ENCODE results near the gene SEMA3D.

The SEMA3D gene

DNA sequence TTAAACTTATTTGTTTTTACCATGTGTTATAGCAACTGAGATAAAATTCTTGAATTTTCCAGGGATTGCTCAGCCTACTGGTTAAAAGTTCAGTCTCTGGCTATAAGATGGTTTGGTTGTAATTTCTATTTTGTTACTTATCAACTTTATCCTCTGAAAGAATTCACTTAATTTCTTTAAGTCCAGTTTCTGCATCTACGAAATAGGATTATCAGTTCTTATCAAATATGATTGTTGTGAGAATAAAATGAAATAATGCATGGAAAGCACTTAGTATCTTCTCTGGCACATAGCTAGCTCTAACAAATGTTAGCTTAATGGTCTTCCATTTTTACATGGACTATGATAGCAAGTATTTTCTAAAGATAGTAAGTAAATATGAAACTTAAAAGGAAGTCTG is 53.3 kb downstream of the SEMA3D start:
- Histone ChIP-seq H3K4me3 (ENCODE audit: control insufficient read depth in 1 of 7, extremely low read depth in 1 of 7, insufficient read depth in 4 of 7, low read depth in 2 of 7, low read length in 6 of 7) (no peak overlapping the region), H3K27ac (ENCODE audit: insufficient read depth in 1 of 2, low read depth in 1 of 2, low read length in 2 of 2, poor library complexity in 1 of 2, severe bottlenecking in 2 of 2) (no peak overlapping the region), H3K9me3 (ENCODE audit: control extremely low read depth in 1 of 5, control insufficient read depth in 4 of 5, insufficient read depth in 2 of 5, low read depth in 1 of 5, low read length in 4 of 5) (no peaks in the 10 kb centered on the region), H3K4me1 (ENCODE audit: control extremely low read depth in 1 of 4, control insufficient read depth in 4 of 4, insufficient read depth in 4 of 4, low read length in 3 of 4) (no peaks in the 10 kb centered on the region), H3K36me3 (ENCODE audit: control insufficient read depth in 4 of 4, insufficient read depth in 4 of 4, low read length in 3 of 4) (no peaks in the 10 kb centered on the region), H3K27me3 (replicated peaks in 2 of 5; ENCODE audit: control insufficient read depth in 4 of 5, insufficient read depth in 5 of 5, low read length in 4 of 5) (no peaks in the 10 kb centered on the region)
- no peak for DNase-seq
- ChIA-PET POLR2A (no interaction called here), CTCF (no interaction called here)
- WGBS (ENCODE audit: insufficient coverage): no CpG with 5 or more reads among the region's 1 CpG

DNA sequence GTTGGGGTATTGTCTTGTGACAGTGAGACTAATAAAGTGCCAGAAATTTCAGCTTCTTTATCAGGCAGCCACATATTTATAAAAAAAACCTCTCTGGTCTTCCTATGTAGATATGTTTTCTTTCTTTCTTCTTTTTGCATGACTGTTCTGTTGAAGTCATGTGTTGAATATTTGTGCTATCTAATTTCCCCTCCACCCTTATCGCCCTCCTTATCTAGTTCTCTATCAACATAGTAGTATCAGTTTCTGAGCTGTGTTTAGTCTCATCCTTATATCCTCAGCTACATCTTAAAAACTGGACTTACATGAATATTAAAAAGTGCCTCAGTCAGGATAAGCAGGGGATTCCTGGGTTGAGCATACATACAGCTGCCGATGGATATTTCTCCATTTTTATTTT is 53.9 kb downstream of the SEMA3D start:
- 100% methylated on average over 1 of the region's 2 CpGs for WGBS (ENCODE audit: insufficient coverage)
- H3K4me1 ChIP-seq (ENCODE audit: control extremely low read depth in 1 of 4, control insufficient read depth in 4 of 4, insufficient read depth in 4 of 4, low read length in 3 of 4): no peaks in the 10 kb centered on the region
- no peaks in the 10 kb centered on the region for H3K9me3 ChIP-seq (ENCODE audit: control extremely low read depth in 1 of 5, control insufficient read depth in 4 of 5, insufficient read depth in 2 of 5, low read depth in 1 of 5, low read length in 4 of 5)
- H3K27me3 ChIP-seq (replicated peaks in 2 of 5; ENCODE audit: control insufficient read depth in 4 of 5, insufficient read depth in 5 of 5, low read length in 4 of 5): no peaks in the 10 kb centered on the region
- no peak overlapping the region for H3K4me3 ChIP-seq (ENCODE audit: control insufficient read depth in 1 of 7, extremely low read depth in 1 of 7, insufficient read depth in 4 of 7, low read depth in 2 of 7, low read length in 6 of 7)
- ChIA-PET CTCF (no interaction called here), POLR2A (no interaction called here)
- H3K36me3 ChIP-seq (ENCODE audit: control insufficient read depth in 4 of 4, insufficient read depth in 4 of 4, low read length in 3 of 4): no peaks in the 10 kb centered on the region
- no peak for DNase-seq
- H3K27ac ChIP-seq (ENCODE audit: insufficient read depth in 1 of 2, low read depth in 1 of 2, low read length in 2 of 2, poor library complexity in 1 of 2, severe bottlenecking in 2 of 2): no peak overlapping the region

DNA sequence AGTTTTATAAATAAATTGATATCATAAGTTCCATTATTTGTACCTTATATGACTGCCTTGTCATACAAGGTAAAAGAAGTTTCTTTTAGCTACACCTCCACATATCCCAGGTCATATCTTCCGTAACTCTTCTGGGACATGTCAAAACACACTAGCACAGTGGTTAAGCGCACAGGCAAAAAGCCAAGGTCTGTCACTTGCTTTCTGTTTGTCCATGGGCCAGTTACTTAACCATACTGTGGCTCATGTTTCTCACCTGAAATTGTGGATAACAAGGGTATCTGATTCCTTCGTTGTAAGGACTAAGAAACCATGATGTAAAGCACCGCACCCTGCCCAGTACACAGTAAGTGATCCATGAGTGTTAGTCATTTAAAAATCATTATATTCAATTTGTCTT is 56.2 kb downstream of the SEMA3D start:
- H3K27ac ChIP-seq (ENCODE audit: insufficient read depth in 1 of 2, low read depth in 1 of 2, low read length in 2 of 2, poor library complexity in 1 of 2, severe bottlenecking in 2 of 2): no peak overlapping the region
- H3K4me3 ChIP-seq (ENCODE audit: control insufficient read depth in 1 of 7, extremely low read depth in 1 of 7, insufficient read depth in 4 of 7, low read depth in 2 of 7, low read length in 6 of 7): no peak overlapping the region
- no peaks in the 10 kb centered on the region for H3K36me3 ChIP-seq (ENCODE audit: control insufficient read depth in 4 of 4, insufficient read depth in 4 of 4, low read length in 3 of 4)
- POLR2A ChIA-PET: no interaction called here
- WGBS (ENCODE audit: insufficient coverage): 100% methylated on average over 2 of the region's 4 CpGs
- H3K9me3 ChIP-seq (ENCODE audit: control extremely low read depth in 1 of 5, control insufficient read depth in 4 of 5, insufficient read depth in 2 of 5, low read depth in 1 of 5, low read length in 4 of 5): no peaks in the 10 kb centered on the region
- no peak for DNase-seq
- H3K27me3 ChIP-seq (replicated peaks in 2 of 5; ENCODE audit: control insufficient read depth in 4 of 5, insufficient read depth in 5 of 5, low read length in 4 of 5): no peaks in the 10 kb centered on the region
- no peaks in the 10 kb centered on the region for H3K4me1 ChIP-seq (ENCODE audit: control extremely low read depth in 1 of 4, control insufficient read depth in 4 of 4, insufficient read depth in 4 of 4, low read length in 3 of 4)
- CTCF ChIA-PET: no interaction called here

DNA sequence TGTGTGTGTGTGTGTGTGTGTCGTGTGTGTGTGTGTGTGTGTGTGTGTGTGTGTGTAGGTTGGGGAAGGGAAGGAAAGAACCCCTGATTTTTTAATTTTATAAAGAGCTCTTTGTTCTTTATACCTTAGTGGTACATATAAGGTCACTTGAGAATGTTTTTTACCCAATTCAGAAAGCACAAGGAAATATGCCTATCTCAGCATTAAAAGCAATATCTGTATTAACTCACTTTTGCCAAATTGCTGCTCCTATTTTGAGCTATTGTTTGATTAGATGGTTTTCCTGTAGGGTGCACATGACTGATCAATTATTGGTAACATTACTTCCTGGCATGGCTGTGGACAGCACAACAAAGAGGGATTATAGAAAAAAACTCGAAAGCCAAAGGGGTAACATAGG is 60.5 kb downstream of the SEMA3D start:
- Histone ChIP-seq H3K27me3 (replicated peaks in 2 of 5; ENCODE audit: control insufficient read depth in 4 of 5, insufficient read depth in 5 of 5, low read length in 4 of 5) (no peaks in the 10 kb centered on the region), H3K36me3 (ENCODE audit: control insufficient read depth in 4 of 4, insufficient read depth in 4 of 4, low read length in 3 of 4) (no peaks in the 10 kb centered on the region), H3K4me1 (ENCODE audit: control extremely low read depth in 1 of 4, control insufficient read depth in 4 of 4, insufficient read depth in 4 of 4, low read length in 3 of 4) (no peaks in the 10 kb centered on the region), H3K9me3 (ENCODE audit: control extremely low read depth in 1 of 5, control insufficient read depth in 4 of 5, insufficient read depth in 2 of 5, low read depth in 1 of 5, low read length in 4 of 5) (no peaks in the 10 kb centered on the region), H3K27ac (ENCODE audit: insufficient read depth in 1 of 2, low read depth in 1 of 2, low read length in 2 of 2, poor library complexity in 1 of 2, severe bottlenecking in 2 of 2) (no peak overlapping the region), H3K4me3 (ENCODE audit: control insufficient read depth in 1 of 7, extremely low read depth in 1 of 7, insufficient read depth in 4 of 7, low read depth in 2 of 7, low read length in 6 of 7) (no peak overlapping the region)
- CTCF ChIA-PET: no interaction called here
- WGBS (ENCODE audit: insufficient coverage): no CpG with 5 or more reads among the region's 2 CpGs
- POLR2A ChIA-PET: no interaction called here
- no peak for DNase-seq

DNA sequence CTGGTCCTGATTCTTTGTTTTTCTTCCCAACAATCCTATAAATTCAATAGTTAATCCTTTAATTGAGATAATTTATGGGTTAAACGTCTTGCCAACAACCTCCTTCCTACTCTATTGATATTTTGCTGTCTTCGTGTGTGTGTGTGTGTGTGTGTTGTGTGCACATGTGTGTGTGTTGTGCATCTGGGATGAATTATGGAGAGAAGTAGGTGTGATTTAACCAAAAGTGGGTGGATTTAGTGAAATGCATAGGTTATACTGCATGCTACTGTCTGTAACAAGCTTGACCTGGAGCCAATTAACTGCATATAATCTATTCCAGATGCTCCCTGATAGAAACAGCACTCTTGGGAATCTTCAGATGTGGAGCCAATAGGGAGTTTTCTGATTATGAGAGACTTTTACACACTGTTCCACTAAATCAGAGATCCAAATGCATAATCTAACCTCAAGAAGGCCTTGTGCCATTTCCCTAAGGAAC is 61.2 kb downstream of the SEMA3D start:
- POLR2A ChIA-PET: no interaction called here
- Histone ChIP-seq H3K27ac (ENCODE audit: insufficient read depth in 1 of 2, low read depth in 1 of 2, low read length in 2 of 2, poor library complexity in 1 of 2, severe bottlenecking in 2 of 2) (no peak overlapping the region), H3K36me3 (ENCODE audit: control insufficient read depth in 4 of 4, insufficient read depth in 4 of 4, low read length in 3 of 4) (no peaks in the 10 kb centered on the region), H3K27me3 (replicated peaks in 2 of 5; ENCODE audit: control insufficient read depth in 4 of 5, insufficient read depth in 5 of 5, low read length in 4 of 5) (no peaks in the 10 kb centered on the region), H3K4me3 (ENCODE audit: control insufficient read depth in 1 of 7, extremely low read depth in 1 of 7, insufficient read depth in 4 of 7, low read depth in 2 of 7, low read length in 6 of 7) (no peak overlapping the region), H3K4me1 (ENCODE audit: control extremely low read depth in 1 of 4, control insufficient read depth in 4 of 4, insufficient read depth in 4 of 4, low read length in 3 of 4) (no peaks in the 10 kb centered on the region), H3K9me3 (ENCODE audit: control extremely low read depth in 1 of 5, control insufficient read depth in 4 of 5, insufficient read depth in 2 of 5, low read depth in 1 of 5, low read length in 4 of 5) (no peaks in the 10 kb centered on the region)
- no CpG with 5 or more reads among the region's 2 CpGs for WGBS (ENCODE audit: insufficient coverage)
- DNase-seq: no peak
- CTCF ChIA-PET: no interaction called here

DNA sequence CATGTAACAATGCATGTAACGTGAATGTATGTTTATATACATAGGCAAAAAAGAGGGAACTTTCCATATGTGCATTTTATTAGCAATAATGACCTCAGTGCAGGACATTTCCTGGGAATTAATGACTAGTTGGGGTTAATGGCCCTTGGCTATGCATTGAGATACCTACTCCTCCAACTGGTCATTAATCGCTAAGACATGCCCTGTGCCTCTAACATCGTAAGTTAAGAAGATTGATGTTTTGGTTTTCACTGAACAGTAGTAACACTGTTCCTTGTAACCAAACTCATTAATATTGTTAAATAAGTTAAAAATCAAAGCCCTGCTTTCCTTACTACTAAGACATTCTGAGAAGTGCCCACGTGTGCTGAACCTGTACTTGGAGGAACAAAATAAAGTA is 61.7 kb downstream of the SEMA3D start:
- POLR2A ChIA-PET: no interaction called here
- H3K9me3 ChIP-seq (ENCODE audit: control extremely low read depth in 1 of 5, control insufficient read depth in 4 of 5, insufficient read depth in 2 of 5, low read depth in 1 of 5, low read length in 4 of 5): no peaks in the 10 kb centered on the region
- CTCF ChIA-PET: no interaction called here
- no peak overlapping the region for H3K4me3 ChIP-seq (ENCODE audit: control insufficient read depth in 1 of 7, extremely low read depth in 1 of 7, insufficient read depth in 4 of 7, low read depth in 2 of 7, low read length in 6 of 7)
- no peak for DNase-seq
- WGBS (ENCODE audit: insufficient coverage): no CpG with 5 or more reads among the region's 4 CpGs
- H3K27ac ChIP-seq (ENCODE audit: insufficient read depth in 1 of 2, low read depth in 1 of 2, low read length in 2 of 2, poor library complexity in 1 of 2, severe bottlenecking in 2 of 2): no peak overlapping the region
- H3K27me3 ChIP-seq (replicated peaks in 2 of 5; ENCODE audit: control insufficient read depth in 4 of 5, insufficient read depth in 5 of 5, low read length in 4 of 5): no peaks in the 10 kb centered on the region
- no peaks in the 10 kb centered on the region for H3K36me3 ChIP-seq (ENCODE audit: control insufficient read depth in 4 of 4, insufficient read depth in 4 of 4, low read length in 3 of 4)
- H3K4me1 ChIP-seq (ENCODE audit: control extremely low read depth in 1 of 4, control insufficient read depth in 4 of 4, insufficient read depth in 4 of 4, low read length in 3 of 4): no peaks in the 10 kb centered on the region

DNA sequence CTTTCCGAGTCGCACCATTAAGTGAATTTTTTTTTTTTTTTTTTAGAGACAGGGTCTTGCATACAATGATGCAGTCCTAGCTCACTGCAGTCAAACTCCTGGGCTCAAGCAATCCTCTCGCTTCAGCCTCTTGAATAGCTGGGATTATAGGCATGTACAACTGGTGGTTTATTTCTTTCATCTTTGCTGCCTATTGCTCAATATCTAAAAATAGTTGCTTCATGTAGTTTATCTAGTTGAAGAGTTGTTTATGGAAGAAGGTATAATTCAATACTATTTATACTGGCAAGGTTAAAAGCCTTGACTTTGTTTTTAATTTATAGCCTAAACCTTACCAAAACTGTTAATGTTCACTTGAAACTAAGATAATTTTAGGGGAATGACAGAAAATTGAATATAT is 66.9 kb downstream of the SEMA3D start:
- ChIA-PET POLR2A (no interaction called here), CTCF (no interaction called here)
- Histone ChIP-seq H3K4me1 (ENCODE audit: control extremely low read depth in 1 of 4, control insufficient read depth in 4 of 4, insufficient read depth in 4 of 4, low read length in 3 of 4) (no peaks in the 10 kb centered on the region), H3K36me3 (ENCODE audit: control insufficient read depth in 4 of 4, insufficient read depth in 4 of 4, low read length in 3 of 4) (no peaks in the 10 kb centered on the region), H3K27me3 (replicated peaks in 2 of 5; ENCODE audit: control insufficient read depth in 4 of 5, insufficient read depth in 5 of 5, low read length in 4 of 5) (no peaks in the 10 kb centered on the region), H3K4me3 (ENCODE audit: control insufficient read depth in 1 of 7, extremely low read depth in 1 of 7, insufficient read depth in 4 of 7, low read depth in 2 of 7, low read length in 6 of 7) (no peak overlapping the region), H3K9me3 (ENCODE audit: control extremely low read depth in 1 of 5, control insufficient read depth in 4 of 5, insufficient read depth in 2 of 5, low read depth in 1 of 5, low read length in 4 of 5) (no peaks in the 10 kb centered on the region), H3K27ac (ENCODE audit: insufficient read depth in 1 of 2, low read depth in 1 of 2, low read length in 2 of 2, poor library complexity in 1 of 2, severe bottlenecking in 2 of 2) (no peak overlapping the region)
- 73% methylated on average over 2 of the region's 3 CpGs for WGBS (ENCODE audit: insufficient coverage)
- no peak for DNase-seq

DNA sequence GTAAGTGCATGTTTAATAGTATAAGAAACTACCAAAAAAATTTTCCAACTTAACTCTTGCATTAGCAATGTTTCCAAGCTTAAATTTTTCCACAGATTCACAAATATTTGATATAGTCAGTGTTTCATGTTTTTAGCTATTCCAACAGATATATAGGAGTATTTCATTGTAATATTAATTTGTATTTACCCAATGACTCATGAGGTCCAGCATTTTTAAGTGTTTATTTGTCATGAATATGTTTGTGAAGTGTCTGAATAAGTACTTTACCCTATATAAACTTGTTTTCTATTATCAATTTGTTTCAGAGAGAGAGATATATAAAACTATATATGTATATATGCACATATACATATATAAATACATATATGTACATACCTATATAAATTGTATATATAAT is 71.0 kb downstream of the SEMA3D start:
- H3K4me3 ChIP-seq (ENCODE audit: control insufficient read depth in 1 of 7, extremely low read depth in 1 of 7, insufficient read depth in 4 of 7, low read depth in 2 of 7, low read length in 6 of 7): no peak overlapping the region
- no peaks in the 10 kb centered on the region for H3K4me1 ChIP-seq (ENCODE audit: control extremely low read depth in 1 of 4, control insufficient read depth in 4 of 4, insufficient read depth in 4 of 4, low read length in 3 of 4)
- ChIA-PET POLR2A (no interaction called here), CTCF (no interaction called here)
- H3K36me3 ChIP-seq (ENCODE audit: control insufficient read depth in 4 of 4, insufficient read depth in 4 of 4, low read length in 3 of 4): no peaks in the 10 kb centered on the region
- DNase-seq: no peak
- no peaks in the 10 kb centered on the region for H3K9me3 ChIP-seq (ENCODE audit: control extremely low read depth in 1 of 5, control insufficient read depth in 4 of 5, insufficient read depth in 2 of 5, low read depth in 1 of 5, low read length in 4 of 5)
- H3K27ac ChIP-seq (ENCODE audit: insufficient read depth in 1 of 2, low read depth in 1 of 2, low read length in 2 of 2, poor library complexity in 1 of 2, severe bottlenecking in 2 of 2): no peak overlapping the region
- no peaks in the 10 kb centered on the region for H3K27me3 ChIP-seq (replicated peaks in 2 of 5; ENCODE audit: control insufficient read depth in 4 of 5, insufficient read depth in 5 of 5, low read length in 4 of 5)

Data from common myeloid progenitor, CD34-positive (primary cell).